ENCODE data around the gene IL6ST. TPM values are rescaled to one million over a fixed set of nuclear protein-coding genes. Genes with fewer than 3 reads are reported as not detected.
"Not testable (repeated sequence)": the region's sequence is repeated elsewhere in the genome, so short reads cannot be mapped to it uniquely, and the experiment has no call there.

Gene IL6ST
- total RNA-seq, 1 experiment from 2014 or later = 127 TPM

DNA sequence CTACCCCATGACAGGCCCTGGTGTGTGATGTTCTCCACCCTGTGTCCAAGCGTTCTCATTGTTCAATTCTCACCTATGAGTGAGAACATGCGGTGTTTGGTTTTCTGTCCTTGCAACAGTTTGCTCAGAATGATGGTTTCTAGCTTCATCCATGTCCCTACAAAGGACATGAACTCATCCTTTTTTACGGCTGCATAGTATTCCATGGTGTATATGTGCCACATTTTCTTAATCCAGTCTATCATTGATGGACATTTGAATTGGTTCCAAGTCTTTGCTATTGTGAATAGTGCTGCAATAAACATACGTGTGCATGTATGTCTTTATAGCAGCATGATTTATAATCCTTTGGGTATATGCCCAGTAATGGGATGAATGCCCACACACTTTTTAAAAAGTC is 3.9 kb downstream of the IL6ST start:
- not testable (repeated sequence) for H3K4me3 ChIP-seq, H3K27me3 ChIP-seq, DNase-seq
- H3K9me3 ChIP-seq = peaks cover 17% of the 10 kb centered on the region
- H3K36me3 ChIP-seq = peaks cover 43% of the 10 kb centered on the region

GRCh38 chr5:55989860-55990259 is 4.9 kb downstream of the IL6ST start:
- Histone ChIP-seq H3K36me3 (peaks cover 49% of the 10 kb centered on the region), H3K9me3 (peaks cover 17% of the 10 kb centered on the region), H3K4me3 (no peak overlapping the region), H3K27me3 (no peaks in the 10 kb centered on the region)
- DNase-seq = no peak

- peaks cover 17% of the 10 kb centered on the region for H3K9me3 ChIP-seq
- H3K27me3 ChIP-seq = no peaks in the 10 kb centered on the region
- DNase-seq = no peak
- H3K36me3 ChIP-seq = peaks cover 51% of the 10 kb centered on the region
- H3K4me3 ChIP-seq = no peak overlapping the region
Measured at GRCh38 chr5:55988979-55989638, 5.7 kb downstream of the IL6ST start.

DNA sequence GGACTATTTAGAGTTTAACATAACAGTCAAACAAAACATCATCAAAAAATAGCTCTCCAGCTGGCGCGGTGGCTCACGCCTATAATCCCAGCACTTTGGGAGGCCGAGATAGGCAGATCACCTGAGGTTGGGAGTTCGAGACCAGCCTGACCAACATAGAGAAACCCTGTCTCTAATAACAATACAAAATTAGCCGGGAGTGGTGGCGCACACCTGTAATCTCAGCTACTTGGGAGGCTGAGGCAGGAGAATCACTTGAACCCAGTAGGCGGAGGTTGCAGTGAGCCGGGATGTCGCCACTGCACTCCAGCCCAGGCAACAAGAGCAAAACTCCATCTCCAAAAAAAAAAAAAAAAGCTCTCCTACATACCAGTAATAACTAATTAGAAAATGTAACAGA is 6.3 kb downstream of the IL6ST start:
- H3K27me3 ChIP-seq, DNase-seq, H3K4me3 ChIP-seq: not testable (repeated sequence)
- Histone ChIP-seq H3K36me3 (peaks cover 51% of the 10 kb centered on the region), H3K9me3 (peaks cover 17% of the 10 kb centered on the region)

- H3K36me3 ChIP-seq = peaks cover 56% of the 10 kb centered on the region
- no peak for DNase-seq
Measured at GRCh38 chr5:55986931-55987330, 7.8 kb downstream of the IL6ST start.

GRCh38 chr5:55985181-55985580 is 9.6 kb downstream of the IL6ST start:
- no peak overlapping the region for H3K4me3 ChIP-seq
- H3K9me3 ChIP-seq = peaks cover 17% of the 10 kb centered on the region
- no peaks in the 10 kb centered on the region for H3K27me3 ChIP-seq
- DNase-seq = no peak
- H3K36me3 ChIP-seq = peaks cover 64% of the 10 kb centered on the region

More at GRCh38 chr5:55986931-55987330, 7.8 kb downstream of the IL6ST start:
- Histone ChIP-seq H3K4me3 (no peak overlapping the region), H3K9me3 (peaks cover 17% of the 10 kb centered on the region), H3K27me3 (no peaks in the 10 kb centered on the region)

DNA sequence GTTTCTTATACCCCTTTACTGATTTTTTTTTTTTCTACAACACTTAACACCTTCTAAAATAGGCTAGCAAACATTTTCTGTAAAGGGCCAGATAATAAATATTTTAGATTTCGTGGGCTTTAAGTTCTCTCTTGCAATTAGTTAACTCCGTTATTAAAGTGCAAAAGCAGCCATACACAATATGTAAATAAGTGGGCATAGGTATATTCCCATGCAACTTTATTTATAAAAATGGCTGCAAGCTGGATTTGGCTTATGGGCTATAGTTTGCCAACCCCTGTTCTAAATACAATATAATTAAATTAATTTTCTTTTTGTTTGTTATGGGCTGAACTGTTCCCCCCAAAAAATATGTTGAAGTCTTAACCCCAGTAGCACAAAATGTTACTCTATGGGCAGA is 10.8 kb downstream of the IL6ST start:
- H3K9me3 ChIP-seq = peaks cover 17% of the 10 kb centered on the region
- H3K36me3 ChIP-seq = peaks cover 66% of the 10 kb centered on the region
- no peaks in the 10 kb centered on the region for H3K27me3 ChIP-seq
- no peak overlapping the region for H3K4me3 ChIP-seq
- no peak for DNase-seq

GRCh38 chr5:55982957-55983381 is 11.8 kb downstream of the IL6ST start:
- DNase-seq = no peak
- no peak overlapping the region for H3K4me3 ChIP-seq
- peaks cover 72% of the 10 kb centered on the region for H3K36me3 ChIP-seq
- no peaks in the 10 kb centered on the region for H3K27me3 ChIP-seq
- H3K9me3 ChIP-seq = peaks cover 17% of the 10 kb centered on the region

DNA sequence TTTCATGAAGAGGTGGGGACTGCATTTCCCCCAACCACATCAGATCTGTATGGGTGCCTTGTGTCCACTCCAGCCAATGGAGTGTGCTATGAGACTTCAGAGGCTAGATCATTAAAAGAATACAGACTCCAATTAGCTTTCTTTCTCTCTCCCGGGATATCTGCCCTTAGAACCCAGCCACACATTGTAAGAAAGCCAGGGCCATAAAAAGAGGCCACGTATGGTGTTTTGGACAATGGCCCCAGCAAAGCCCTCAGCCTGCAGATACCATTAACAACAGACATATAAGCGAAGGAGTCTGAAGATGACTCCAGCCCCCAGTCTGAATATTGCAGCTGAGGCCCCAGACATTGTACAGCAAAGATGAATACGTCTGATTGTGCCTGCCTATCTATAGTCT is 21.5 kb downstream of the IL6ST start:
- no peak for DNase-seq
- Histone ChIP-seq H3K4me3 (no peak overlapping the region), H3K36me3 (peaks cover 89% of the 10 kb centered on the region), H3K27me3 (no peaks in the 10 kb centered on the region), H3K9me3 (no peaks in the 10 kb centered on the region)

- DNase-seq = no peak
- Histone ChIP-seq H3K27me3 (no peaks in the 10 kb centered on the region), H3K9me3 (no peaks in the 10 kb centered on the region), H3K4me3 (no peak overlapping the region), H3K36me3 (peaks cover 81% of the 10 kb centered on the region)
Measured at GRCh38 chr5:55969956-55970355, 24.8 kb downstream of the IL6ST start.

DNA sequence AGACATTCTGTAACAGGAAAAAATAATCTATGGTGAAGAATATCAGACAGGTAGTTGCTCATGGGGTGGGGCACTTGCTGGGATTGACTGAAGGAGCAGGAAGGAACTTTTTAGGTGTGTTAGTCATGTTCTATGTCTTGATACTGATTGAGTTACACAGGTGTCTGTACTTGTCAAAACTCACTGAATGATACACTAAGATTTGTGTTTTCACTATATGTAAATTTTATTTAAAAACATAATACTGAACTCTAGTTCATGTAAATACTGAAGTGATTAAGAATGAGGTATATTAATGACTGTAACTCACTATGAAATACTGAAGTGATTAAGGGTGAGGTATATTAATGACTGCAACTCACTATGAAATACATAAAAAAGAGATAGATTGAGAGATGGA is 28.5 kb downstream of the IL6ST start:
- H3K9me3 ChIP-seq = no peaks in the 10 kb centered on the region

GRCh38 chr5:55965525-55965924 is 29.2 kb downstream of the IL6ST start:
- no peaks in the 10 kb centered on the region for H3K27me3 ChIP-seq
- DNase-seq = no peak
- no peak overlapping the region for H3K4me3 ChIP-seq
- no peaks in the 10 kb centered on the region for H3K9me3 ChIP-seq
- H3K36me3 ChIP-seq = peaks cover 82% of the 10 kb centered on the region

More for the DNA sequence above, 28.5 kb downstream of the IL6ST start:
- Histone ChIP-seq H3K4me3 (no peak overlapping the region), H3K36me3 (peaks cover 81% of the 10 kb centered on the region), H3K27me3 (no peaks in the 10 kb centered on the region)
- DNase-seq = no peak

DNA sequence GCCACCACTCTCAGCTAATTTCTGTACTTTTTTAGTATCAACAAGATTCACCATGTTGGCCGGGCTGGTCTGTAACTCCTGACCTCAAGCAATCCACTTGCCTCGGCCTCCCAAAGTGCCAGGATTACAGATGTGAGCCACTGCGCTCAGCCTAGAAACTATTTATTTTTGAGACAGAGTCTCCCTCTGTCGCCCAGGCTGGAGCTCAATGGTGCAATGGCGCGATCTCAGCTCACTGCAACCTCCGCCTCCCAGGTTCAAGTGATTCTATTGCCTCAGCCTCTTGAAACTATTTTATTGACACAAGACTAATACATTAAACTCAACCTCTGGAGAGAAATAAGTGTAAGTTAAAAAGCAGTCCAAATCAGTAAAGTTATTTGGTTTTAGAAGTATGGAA is 34.0 kb downstream of the IL6ST start:
- Histone ChIP-seq H3K9me3 (no peaks in the 10 kb centered on the region), H3K27me3 (no peaks in the 10 kb centered on the region), H3K4me3 (no peak overlapping the region), H3K36me3 (peaks cover 82% of the 10 kb centered on the region)
- no peak for DNase-seq

GRCh38 chr5:55959208-55959607 is 35.6 kb downstream of the IL6ST start:
- Histone ChIP-seq H3K4me3 (no peak overlapping the region), H3K27me3 (no peaks in the 10 kb centered on the region), H3K36me3 (peaks cover 87% of the 10 kb centered on the region), H3K9me3 (no peaks in the 10 kb centered on the region)
- no peak for DNase-seq

- H3K4me3 ChIP-seq, DNase-seq: not testable (repeated sequence)
- peaks cover 67% of the 10 kb centered on the region for H3K36me3 ChIP-seq
Measured at GRCh38 chr5:55941154-55941553, 53.6 kb downstream of the IL6ST start.

GRCh38 chr5:55937598-55937997 is 57.2 kb downstream of the IL6ST start:
- H3K9me3 ChIP-seq, H3K27me3 ChIP-seq, DNase-seq, H3K4me3 ChIP-seq: not testable (repeated sequence)
- H3K36me3 ChIP-seq = peaks cover 50% of the 10 kb centered on the region

More at GRCh38 chr5:55941154-55941553, 53.6 kb downstream of the IL6ST start:
- not testable (repeated sequence) for H3K9me3 ChIP-seq, H3K27me3 ChIP-seq

DNA sequence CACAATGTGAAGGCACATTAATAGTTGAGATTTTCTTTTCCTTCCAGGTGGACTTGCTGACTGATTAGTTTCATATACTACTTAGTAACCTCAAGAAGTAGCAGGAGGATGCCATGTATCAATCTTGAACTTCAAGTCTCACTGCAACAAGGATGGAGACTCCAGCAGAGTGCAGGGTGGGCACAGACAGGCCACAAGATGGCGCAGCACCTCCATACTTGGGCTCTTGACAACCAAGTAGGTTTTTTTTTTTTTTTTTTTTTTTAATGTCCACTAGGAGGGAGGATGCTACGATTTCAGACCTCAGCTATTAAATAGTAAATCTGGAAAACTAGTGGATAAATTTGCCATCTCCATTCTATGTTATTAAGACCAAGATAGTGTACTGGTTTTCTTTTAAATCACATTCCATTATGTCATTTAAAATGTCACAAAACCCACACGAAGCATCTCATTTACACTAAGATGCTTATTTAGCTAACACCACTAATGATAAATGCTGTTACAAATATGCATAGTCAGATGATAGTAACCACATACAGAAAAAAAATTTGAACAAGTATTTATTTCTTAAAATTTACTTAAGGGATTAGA is 58.6 kb downstream of the IL6ST start:
- no peak overlapping the region for H3K4me3 ChIP-seq
- no peaks in the 10 kb centered on the region for H3K9me3 ChIP-seq
- peak; percentile 68 for DNase-seq
- peaks cover 36% of the 10 kb centered on the region for H3K36me3 ChIP-seq
- no peaks in the 10 kb centered on the region for H3K27me3 ChIP-seq

DNA sequence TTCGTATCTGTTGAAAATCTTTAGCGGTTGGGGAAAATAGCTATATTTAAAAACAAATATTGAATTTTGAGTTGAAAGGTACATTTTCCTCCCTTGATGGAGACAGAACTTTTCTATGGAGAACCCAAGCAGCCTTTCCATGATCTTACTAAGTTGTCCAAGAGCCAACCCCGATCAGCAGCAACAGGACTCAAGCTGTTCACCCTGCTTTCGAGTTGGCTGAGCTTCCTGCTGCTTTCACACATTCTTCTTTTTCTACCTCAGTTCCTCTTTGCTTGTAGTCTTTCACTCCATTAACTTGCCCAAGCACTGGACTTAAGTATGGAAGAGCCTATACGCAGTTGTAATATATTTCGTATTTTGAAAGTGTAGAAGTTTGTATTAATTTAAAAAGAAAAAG is 59.4 kb downstream of the IL6ST start:
- no peaks in the 10 kb centered on the region for H3K9me3 ChIP-seq
- no peak for DNase-seq
- H3K4me3 ChIP-seq = no peak overlapping the region
- no peaks in the 10 kb centered on the region for H3K27me3 ChIP-seq
- H3K36me3 ChIP-seq = peaks cover 31% of the 10 kb centered on the region

Data from MG63 (cell line).